Ovary (tissue), 3 donors: ENCODE data around the gene LTBP2.

Experiments
- CTCF ChIP-seq, 3 donors: fragments of 450-650 bp in 2 of 3; fragments of 200-600 bp in 1 of 3; IDR thresholded peaks; one replicate each; pipeline versions ENCODE4 v1.5.1 to v1.8.0; 2016 to 2022; ENCODE audit warnings: antibody characterized with exemption in 3 of 3, mild to moderate bottlenecking in 1 of 3
- POLR2A ChIP-seq: fragments of 450-650 bp; IDR thresholded peaks from one replicate; pipeline ENCODE4 v1.6.1; 2017; ENCODE audit warnings: antibody characterized with exemption, mild to moderate bottlenecking, moderate library complexity
- donor health status: DM: no; HTN: no; CAD: no.

GRCh38 chr14:74475678-74476077, 136.4 kb downstream of the LTBP2 start:
- TF ChIP-seq POLR2A (no peak), CTCF (IDR thresholded peaks at IDR 0.05) (no peak)
